Stimulated activated CD8-positive, alpha-beta memory T cell treated with anti-CD3 and anti-CD28 coated beads, Interleukin-12 subunit alpha, Interleukin-12 subunit beta, amount 100 ng/mL, for 24 hours (primary cell): ENCODE data around the gene NEDD4.
"Not testable (repeated sequence)": the region's sequence is repeated elsewhere in the genome, so short reads cannot be mapped to it uniquely, and the experiment has no call there.

Experiments used
- DNase-seq: peaks from one replicate; pipeline ENCODE4 v3.0.0-alpha.2; 2020; ENCODE audit errors: extremely low read depth

The NEDD4 gene

GRCh38 chr15:55958349-55958748, 35.1 kb downstream of the NEDD4 start:
- DNase-seq, result no peak

GRCh38 chr15:55954862-55955605, 38.4 kb downstream of the NEDD4 start:
- no peak for DNase-seq

- DNase-seq, result not testable (repeated sequence)
Measured at GRCh38 chr15:55952501-55953274, 40.7 kb downstream of the NEDD4 start.

- not testable (repeated sequence) for DNase-seq
Measured at GRCh38 chr15:55944606-55945005, 48.8 kb downstream of the NEDD4 start.

- no peak for DNase-seq
Measured at GRCh38 chr15:55942332-55942731, 51.1 kb downstream of the NEDD4 start.

GRCh38 chr15:55937040-55937439, 56.4 kb downstream of the NEDD4 start:
- no peak for DNase-seq

- no peak for DNase-seq
Measured at GRCh38 chr15:55928955-55929354, 64.5 kb downstream of the NEDD4 start.

GRCh38 chr15:55921744-55922143, 71.7 kb downstream of the NEDD4 start:
- no peak for DNase-seq

- DNase-seq, result no peak
Measured at GRCh38 chr15:55917881-55918296, 75.5 kb downstream of the NEDD4 start.

GRCh38 chr15:55916666-55917409, 76.6 kb downstream of the NEDD4 start:
- DNase-seq, result no peak

- DNase-seq, result no peak
Measured at GRCh38 chr15:55915876-55916567, 77.4 kb downstream of the NEDD4 start.

GRCh38 chr15:55915221-55915620, 78.2 kb downstream of the NEDD4 start:
- no peak for DNase-seq

- no peak for DNase-seq
Measured at GRCh38 chr15:55914446-55914845, 79.0 kb downstream of the NEDD4 start.

- DNase-seq, result no peak
Measured at GRCh38 chr15:55912982-55913381, 80.4 kb downstream of the NEDD4 start.

- no peak for DNase-seq
Measured at GRCh38 chr15:55909036-55909811, 84.2 kb downstream of the NEDD4 start.

GRCh38 chr15:55907797-55908196, 85.6 kb downstream of the NEDD4 start:
- no peak for DNase-seq

- no peak for DNase-seq
Measured at GRCh38 chr15:55902981-55903380, 90.4 kb downstream of the NEDD4 start.

GRCh38 chr15:55900019-55900418, 93.4 kb downstream of the NEDD4 start:
- DNase-seq, result no peak

GRCh38 chr15:55899537-55899936, 93.9 kb downstream of the NEDD4 start:
- DNase-seq, result no peak

- DNase-seq, result no peak
Measured at GRCh38 chr15:55897560-55898336, 95.7 kb downstream of the NEDD4 start.
